Activated CD8-positive, alpha-beta memory T cell treated with anti-CD3 and anti-CD28 coated beads for 1 hour (primary cell): ENCODE results near the gene NXPH1.
A peak's percentile ranks its signal among the peaks of the same experiment; 100 is the strongest.

Experiments
- DNase-seq, 2 donors: peaks; one replicate each; pipeline ENCODE4 v3.0.0-alpha.2; 2020; ENCODE audit warnings: low read depth in 1 of 2; ENCODE audit errors: extremely low read depth in 1 of 2

Gene NXPH1

DNA sequence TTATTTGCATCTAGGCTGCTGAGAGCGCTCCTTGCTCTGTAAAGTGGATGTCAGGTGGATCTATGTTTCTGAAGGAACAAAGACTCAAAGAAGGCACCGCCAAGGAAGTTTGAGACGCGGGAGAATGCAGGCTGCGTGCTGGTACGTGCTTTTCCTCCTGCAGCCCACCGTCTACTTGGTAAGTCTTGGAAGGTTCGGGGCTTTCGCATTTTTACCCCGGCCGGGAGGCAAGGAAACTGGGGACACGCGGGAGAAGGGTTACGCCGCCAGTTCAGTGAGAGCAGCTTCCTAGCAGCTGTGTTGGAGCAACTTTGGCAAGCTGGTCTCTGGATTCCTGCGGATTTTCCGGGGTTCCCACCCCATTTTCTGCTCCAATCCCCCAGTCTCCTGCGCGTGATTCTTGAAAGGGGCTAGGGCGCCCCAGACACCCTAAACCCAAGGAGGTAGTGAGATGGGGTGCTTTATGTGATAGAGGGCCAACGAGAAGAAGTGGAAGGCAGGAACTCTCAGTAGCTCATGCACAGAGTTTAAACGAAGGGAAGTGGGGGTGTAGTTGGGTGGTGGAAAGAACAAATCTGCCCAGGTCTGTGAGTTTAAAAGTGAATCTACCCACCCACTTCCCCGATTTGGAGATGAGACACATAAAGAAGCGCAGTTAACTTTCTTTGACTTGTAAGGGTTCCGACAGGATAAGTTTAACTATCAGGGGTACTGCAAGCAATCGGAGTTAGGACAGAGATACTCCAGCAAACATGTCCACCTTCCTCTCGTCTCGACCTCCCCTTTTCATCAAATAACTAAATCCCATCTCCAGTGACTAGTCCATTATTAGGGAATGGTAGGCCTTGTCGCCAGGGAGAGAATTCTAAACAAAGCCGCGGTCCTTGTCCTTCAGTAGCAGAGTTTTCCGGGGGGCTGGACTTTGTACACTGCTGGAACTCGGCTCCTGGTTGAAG lies 2.5 kb downstream of the NXPH1 start:
- DNase-seq, result no peak

DNA sequence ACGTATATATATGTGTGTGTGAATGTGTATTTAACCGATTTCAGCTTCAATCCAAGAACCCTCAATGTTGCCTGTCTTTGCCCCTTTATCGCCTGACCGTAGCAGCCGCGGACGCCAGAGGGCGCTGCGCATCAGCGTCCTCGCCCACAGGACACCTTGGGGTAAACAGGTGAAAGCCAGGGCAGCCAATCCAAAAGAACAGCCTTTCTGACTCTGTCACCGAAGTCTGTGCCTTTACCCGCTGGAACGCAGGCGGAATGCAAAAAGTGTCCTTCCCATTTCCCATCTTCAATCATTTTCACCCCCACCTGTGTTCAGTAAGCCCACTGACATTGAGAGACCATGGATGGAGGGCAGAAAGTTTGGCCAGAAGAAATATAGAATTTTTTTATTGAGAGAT lies 3.6 kb downstream of the NXPH1 start:
- peak in 1 of 2 donors; percentile 11 for DNase-seq

DNA sequence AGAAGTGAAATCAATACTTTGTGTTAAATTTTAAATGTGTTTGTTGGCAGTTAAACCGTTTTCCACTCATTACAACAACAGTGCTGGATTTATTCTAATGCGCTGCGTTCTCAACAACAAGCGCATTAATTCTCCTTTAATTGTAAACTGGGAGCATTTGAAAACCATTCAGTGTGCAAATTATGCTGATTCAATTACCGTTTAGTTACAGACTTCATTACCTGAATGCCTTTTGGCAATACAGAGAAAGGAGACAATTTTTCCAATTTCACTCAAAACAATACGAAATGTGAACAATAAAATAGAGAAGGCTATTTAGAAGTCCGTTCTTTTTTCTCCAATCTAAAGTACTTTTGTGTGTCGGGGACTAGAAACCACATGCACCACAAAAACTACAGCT lies 4.2 kb downstream of the NXPH1 start:
- no peak for DNase-seq

DNA sequence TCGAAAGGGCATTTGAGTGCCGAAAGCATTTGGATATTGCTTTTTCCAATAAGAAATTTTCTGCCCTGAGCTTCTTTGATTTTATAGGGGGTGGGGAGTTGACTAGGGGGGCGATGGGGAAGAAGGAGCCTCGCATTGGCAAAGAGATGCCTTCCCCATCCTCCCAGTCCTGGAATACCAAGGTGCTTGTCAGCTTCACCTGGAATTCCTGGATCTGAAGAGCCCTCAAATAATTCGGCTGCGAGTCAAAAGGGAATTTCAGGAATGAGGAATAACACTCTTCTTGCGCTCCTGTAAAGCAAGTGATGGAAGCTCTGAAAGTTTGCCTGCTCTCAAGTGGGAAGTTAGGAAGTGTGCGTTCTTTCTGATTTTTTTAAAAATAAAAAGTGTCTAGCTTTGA lies 7.3 kb downstream of the NXPH1 start:
- no peak for DNase-seq

DNA sequence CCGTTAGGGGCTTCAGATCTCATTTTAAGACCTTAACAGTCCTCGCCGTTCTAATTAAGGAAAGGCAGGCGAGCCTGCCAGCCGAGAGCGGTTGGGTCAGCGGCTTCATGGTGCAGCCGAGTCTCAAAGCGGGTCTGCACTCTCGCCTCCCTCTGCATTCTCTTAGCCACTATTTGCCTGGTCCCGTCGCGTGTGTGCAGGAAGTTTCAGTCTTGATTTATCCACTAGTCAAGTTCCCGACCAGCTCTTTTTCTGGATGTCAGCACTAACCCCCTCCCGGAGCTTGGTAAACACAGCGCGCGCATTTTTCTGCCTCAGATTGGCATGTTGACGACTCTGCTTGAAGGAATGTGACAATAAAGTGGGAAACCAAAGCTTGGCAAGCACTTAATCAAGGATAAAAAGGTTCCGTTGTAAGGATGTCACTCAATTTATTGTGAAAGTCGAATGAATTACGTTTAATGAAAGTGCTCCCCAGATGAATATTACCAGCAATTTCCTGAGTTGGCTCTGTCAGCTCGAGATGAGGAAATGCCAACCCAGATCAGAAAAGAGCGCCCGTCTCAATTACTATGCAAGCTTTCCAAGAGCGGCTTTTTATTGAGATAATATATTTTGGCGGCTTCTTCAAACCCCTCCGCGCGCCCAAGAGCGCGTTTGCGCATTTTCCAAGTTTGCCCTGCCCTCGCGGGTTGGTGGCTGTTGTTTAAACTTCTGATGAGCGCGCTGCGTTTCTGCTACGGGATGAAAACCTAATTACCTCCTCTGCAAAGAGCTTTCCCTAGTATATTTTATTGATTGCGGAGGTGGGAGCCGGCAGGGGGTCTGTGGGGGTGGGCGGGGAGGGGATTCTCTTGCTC lies 7.9 kb downstream of the NXPH1 start:
- no peak for DNase-seq

DNA sequence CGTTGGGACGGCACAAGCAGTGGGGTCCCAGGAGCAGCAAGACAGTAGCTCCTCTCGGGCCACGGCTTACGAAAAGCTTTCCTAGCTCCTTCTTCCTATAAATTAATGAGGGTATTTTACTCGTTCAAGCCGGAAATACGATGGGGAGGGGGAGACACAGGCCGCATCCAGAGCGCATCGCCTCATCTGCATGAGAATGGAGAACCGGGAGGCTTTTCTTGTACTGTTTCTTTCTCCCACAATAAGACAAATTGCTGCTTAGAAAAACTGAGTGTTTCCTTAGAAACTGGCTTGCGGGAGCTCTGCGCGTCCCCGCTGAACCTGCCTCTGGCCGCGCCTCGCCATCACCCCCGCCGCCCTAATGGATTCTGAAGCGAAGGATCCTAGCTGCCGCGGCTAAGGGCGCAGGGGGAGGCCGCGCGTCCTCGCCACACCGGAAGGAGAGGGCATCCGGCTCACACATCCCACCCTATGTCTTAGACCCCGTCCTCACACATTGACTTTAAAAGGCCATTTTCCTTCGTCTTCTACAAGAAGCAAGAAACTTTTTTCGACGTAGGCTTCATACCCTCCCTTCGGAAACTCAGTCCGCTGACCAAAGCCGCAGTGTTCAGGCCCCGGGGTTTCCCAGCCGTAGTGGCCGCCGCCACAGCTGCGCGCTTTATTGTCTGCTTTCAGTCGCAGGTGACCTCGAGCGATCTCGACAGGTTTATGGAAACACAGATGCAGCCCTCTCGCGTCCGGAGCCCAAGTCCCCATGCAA lies 8.8 kb downstream of the NXPH1 start:
- no peak for DNase-seq

DNA sequence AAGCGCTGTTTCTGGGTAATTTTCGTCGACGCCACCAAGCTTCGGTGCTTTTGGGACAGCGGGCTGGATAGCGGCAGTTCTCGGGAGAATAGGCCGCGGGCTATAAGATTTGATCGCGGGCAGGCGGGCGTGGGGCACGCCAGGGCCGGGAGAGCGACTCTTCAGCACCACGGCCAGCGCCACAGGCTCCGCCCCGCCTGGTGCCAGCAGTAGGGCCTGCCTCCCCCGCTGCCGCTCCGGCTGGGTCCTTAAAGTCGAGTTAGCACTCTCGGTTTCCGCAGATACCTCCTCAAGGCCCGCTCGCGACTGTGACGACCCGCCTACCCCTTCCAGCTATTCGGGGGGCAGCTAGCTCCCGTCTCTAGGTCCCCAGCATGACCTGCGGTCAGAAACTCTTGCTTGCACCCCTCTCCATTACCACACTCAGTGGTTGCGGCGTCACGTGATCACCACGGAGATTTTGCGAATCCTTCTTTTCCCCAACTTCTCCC lies 9.4 kb downstream of the NXPH1 start:
- peak in 1 of 2 donors; percentile 21 for DNase-seq

DNA sequence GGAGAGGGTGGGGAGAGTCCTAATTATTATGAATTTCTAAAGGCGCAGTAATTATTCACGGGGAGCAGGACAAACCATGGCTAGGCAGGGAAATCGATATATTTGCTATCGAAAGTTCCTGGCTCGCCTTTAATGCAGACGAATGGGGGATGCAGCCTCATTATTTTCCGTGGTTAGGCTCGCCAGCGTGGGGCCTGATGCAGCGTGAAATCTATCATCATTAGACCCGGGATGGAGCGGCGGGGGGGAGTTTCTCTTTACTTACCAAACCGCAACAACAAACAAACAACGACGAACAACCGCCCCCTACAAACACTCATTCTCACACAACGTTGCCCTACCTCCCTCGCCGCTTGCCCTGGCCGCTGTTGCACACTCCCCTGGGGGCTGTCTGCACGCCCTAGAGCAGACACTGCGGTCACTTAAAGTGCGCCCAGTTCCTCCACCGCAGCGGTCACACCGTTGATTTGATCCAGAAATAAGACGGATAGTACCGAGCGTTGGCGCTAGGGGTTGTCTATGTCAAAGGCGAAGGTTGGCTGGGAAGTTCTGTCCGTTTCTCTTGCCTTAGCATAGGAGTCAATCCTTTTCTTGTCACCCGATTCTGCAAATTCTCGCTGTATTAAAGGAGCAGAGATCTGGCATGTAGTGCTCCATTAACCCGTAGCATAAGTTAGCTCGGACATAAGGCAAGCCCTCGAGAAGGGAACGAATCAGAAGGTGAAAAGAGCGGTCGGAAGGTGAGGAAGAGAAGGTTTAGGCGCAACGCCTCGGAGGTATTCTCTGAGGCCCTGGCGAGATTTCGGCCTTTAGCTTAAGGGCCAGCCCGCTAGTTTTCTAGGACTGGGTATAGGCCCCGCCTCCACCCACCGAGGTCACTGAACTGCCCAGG lies 10.4 kb downstream of the NXPH1 start:
- no peak for DNase-seq

DNA sequence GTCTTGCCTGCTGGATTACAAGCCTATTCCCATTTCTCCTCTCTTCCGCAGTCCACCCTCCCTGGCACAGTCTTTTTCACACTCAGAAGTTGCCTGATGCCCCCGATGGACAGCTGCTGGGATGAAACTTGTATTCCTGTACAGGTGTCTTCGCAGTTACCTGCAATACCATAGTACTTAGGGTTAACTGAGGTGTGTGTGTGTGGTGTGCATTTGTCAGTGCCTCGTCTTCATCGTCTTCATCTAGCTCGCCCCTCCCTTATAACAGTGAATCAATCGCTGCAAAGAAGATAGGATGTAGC lies 11.0 kb downstream of the NXPH1 start:
- no peak for DNase-seq

DNA sequence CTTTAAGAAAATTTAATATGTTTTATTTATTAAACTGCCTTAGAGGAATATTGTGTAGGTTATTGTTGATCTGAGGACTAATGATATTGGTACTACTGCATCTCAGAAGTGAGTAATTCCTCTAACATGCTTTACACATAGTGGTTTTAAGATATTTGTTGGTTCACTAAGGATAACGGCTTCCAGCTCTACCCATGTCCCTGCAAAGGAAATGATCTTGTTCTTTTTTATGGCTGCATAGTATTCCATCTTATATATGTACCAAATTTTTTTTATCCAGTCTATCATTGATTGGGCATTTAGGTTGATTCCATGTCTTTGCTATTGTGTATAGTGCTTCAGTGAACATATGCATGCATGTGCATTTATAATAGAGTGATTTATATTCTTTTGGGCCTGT lies 20.1 kb downstream of the NXPH1 start:
- DNase-seq, result no peak

DNA sequence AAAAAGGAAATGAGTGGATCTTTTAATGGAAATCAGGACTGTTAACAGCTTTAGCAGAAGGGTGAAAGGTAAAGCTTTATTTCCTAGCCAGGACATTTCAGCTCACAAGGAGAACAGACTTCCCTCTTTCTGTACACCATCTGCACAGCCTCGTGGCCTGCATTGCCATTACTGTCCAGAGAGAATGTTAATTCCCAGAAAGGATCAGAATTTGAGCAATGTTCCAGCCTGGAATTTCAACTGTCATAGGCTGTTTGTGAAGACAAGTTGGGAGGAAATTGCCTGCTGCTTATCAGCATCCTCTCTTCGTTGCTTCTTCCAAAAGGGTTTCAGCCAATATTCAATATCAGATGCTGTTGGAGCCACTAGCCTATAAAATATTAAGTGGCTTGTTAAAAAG lies 22.0 kb downstream of the NXPH1 start:
- no peak for DNase-seq

DNA sequence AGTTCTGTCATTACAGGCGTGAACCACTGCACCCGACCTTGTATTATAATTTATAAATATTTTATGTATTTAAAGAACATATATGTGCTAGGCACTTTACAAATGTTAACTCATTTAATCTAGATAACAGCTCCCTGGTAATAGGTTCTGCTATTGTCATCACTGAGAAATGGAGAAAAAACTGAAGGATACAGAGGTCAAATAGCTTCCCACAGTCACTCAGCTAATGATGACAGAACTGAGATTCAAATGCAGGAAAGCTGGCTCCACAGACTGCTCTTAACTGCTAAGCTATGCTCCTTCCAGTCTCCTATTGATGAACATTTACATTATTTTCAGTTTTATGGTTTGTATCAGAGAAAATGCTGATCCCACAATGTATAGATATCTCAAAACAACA lies 28.9 kb downstream of the NXPH1 start:
- no peak for DNase-seq

DNA sequence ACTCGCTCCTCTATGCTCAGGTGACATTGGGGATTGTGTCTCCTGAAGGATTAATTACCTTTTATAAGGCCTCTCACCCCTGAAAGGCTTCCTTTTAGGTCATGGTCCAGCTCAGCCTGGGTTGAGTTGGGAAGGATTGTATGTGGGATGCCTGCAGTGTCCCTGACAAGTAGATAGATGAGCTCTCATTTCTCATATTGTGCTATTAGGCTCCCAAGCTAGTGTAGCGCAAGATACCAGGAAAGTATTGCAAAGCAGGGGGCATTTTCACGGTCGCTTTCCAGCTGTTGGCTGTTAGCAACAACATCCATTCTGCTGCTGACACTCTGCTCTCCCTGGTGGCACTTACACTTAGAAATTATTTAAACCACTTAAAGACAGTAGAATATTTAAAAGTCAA lies 31.9 kb downstream of the NXPH1 start:
- no peak for DNase-seq

DNA sequence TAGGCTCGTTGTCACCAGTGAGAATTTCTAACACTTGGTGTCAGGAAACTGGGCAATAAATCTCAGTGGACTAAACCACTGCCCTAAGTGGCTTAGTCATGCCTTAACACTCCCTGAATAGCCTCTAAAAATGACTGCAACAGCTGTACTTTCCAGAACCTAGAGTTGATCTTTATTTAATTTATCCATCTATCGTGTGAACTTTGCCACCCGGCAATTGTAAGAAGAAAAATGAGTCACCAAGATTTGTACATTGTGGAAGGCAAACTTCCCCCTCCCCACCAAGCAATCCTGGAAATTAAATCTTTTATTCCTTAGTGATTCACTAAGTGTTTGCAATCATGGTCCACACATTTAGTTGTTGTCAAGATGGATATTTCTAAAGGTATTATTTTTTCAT lies 47.1 kb downstream of the NXPH1 start:
- no peak for DNase-seq

DNA sequence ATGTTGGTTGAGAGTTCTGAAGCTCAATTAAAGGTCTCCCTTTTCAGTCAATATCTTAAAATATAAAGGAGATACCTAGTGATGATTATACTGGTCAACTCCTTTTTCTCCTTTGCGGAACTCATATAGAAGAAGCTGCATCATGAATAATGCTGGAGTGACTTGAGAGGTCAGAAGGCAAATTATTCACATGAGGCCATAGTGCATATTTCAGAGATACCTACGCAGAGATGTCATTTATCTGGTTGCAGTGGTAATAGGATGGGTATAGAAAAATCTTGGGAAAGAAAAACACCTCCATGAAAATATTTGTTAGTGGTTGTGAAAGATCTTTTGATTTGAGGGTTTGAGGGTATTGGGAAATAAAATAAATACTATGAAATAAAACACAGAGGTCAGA lies 47.7 kb downstream of the NXPH1 start:
- DNase-seq, result no peak

DNA sequence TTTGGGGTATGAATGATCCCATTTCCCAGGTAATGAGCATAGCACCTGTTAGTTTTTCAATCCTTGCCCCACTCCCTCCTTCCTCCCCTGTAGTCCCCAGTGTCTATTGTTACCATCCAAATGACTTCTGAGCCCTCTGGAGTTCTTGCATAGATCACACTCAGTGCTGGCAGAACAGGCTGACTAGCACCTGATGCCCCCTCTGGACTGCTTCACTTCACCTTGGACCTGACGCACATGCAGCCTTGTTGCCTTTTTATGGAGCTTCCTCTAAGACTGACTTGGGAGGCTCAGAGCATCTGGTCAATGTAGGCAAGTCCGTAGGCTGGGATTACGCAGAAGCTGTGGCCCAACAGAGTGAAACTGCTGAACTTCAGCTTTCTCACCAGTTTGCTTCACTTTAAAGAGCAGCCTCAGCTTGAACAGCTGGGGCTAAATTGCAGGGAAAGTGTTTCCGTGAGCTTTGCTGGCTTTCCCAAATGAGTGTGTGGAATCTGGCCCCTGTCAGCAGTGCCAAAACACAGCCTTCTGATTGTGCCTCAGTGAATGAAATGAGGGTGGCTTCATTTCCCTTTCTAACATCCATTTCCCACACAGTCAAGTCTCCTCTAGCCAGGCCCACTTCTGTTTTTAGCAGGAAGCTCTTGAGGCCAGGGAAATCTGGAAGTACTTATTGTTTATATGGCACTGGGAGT lies 48.5 kb downstream of the NXPH1 start:
- no peak for DNase-seq

DNA sequence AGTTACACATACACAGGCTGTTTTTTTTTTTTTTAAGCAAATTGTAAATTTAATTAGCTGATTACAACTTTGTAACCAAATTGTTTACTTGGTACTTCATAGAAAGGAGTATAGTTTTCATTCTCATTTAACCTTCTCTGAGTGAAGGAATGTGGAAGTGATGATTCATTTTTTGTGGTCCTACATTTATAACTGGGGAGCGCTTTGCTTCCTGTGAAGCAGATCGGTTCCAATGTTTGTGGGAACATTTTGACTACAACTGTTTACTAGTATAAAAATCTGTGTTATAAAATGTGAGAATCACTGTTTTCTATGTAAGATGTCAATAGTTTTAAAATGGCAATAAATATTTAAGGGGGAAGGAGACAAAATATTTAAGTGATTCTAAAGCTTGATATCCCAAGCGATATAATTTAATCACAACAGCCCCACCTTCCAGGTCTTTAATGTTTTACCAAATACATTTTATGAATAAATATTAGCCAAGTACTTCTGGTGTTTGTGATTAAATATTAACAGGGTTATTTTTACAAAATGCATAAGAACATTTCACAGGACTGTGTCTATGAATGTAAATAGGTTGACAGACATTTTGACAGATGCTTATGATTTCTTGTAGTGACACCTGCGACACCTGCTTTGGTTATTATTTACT lies 57.1 kb downstream of the NXPH1 start:
- no peak for DNase-seq

DNA sequence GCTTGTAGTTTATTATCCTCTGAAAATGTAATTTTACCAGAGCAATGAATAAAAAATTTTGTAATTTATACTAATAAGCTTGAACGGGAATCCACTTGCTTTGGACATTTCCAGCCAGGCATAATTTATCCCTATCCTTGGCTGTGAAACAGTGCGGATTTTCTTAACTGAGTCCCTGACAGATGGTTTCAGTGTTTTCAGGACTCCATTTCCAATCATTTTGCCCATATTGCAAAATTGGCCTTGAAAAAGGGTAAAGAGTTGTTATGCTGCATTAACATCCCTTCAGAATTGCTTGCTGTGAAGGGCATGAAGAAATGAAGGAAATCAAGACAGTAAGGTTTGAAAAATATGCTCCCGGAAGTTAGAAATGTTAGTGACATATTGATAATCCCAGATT lies 57.7 kb downstream of the NXPH1 start:
- DNase-seq, result no peak
